HepG2 (cell line): ENCODE measurements around the gene SLC1A2. TPM values are rescaled to one million over a fixed set of nuclear protein-coding genes. Genes with fewer than 3 reads are reported as not detected.

ENCODE experiments used
- AGO2 ChIP-seq: fragments of 200-400 bp; formaldehyde crosslinking; optimal IDR thresholded peaks from 2 replicates; pipeline ENCODE3; 2017; ENCODE audit warnings: mild to moderate bottlenecking, low read depth, low read length, moderate library complexity
- ARID2 ChIP-seq: sonication (generic); formaldehyde crosslinking; IDR thresholded peaks from 2 replicates; pipeline ENCODE4 v1.8.1; 2022; ENCODE audit warnings: mild to moderate bottlenecking, missing genetic modification reagents, borderline replicate concordance
- E2F1 ChIP-seq: sonication (generic); formaldehyde crosslinking; IDR thresholded peaks from 2 replicates; pipeline ENCODE4 v1.5.0; 2020; ENCODE audit warnings: missing genetic modification reagents
- FOXJ3 ChIP-seq: sonication (generic); formaldehyde crosslinking; IDR thresholded peaks from 2 replicates; pipeline ENCODE4 v1.4.0; 2020; ENCODE audit warnings: missing genetic modification reagents, mild to moderate bottlenecking, borderline replicate concordance
- GFI1 ChIP-seq: sonication (generic); formaldehyde crosslinking; IDR thresholded peaks from 2 replicates; pipeline ENCODE4 v1.5.0; 2020; ENCODE audit warnings: missing genetic modification reagents, mild to moderate bottlenecking, borderline replicate concordance
- HNF4A ChIP-seq: sonication (generic); formaldehyde crosslinking; IDR thresholded peaks from 2 replicates; pipeline ENCODE4 v1.4.0; 2020; ENCODE audit warnings: missing genetic modification reagents
- HOXD1 ChIP-seq: sonication (generic); formaldehyde crosslinking; IDR thresholded peaks from 2 replicates; pipeline ENCODE4 v1.5.0; 2020; ENCODE audit warnings: missing genetic modification reagents
- MATR3 ChIP-seq: sonication (generic); formaldehyde crosslinking; IDR thresholded peaks from 2 replicates; pipeline ENCODE4 v1.4.0; 2020; ENCODE audit warnings: missing genetic modification reagents
- MED1 ChIP-seq: sonication (generic); formaldehyde crosslinking; IDR thresholded peaks from 2 replicates; pipeline ENCODE4 v1.4.0; 2020; ENCODE audit warnings: missing genetic modification reagents
- PRDM10 ChIP-seq: sonication (generic); formaldehyde crosslinking; IDR thresholded peaks from 2 replicates; pipeline ENCODE4 v1.4.0; 2020; ENCODE audit warnings: low read depth, missing genetic modification reagents
- RELA ChIP-seq: sonication (generic); formaldehyde crosslinking; IDR thresholded peaks from 2 replicates; pipeline ENCODE4 v1.4.0; 2020; ENCODE audit warnings: missing genetic modification reagents
- SATB2 ChIP-seq: sonication (generic); formaldehyde crosslinking; IDR thresholded peaks from 2 replicates; pipeline ENCODE4 v1.5.0; 2020; ENCODE audit warnings: missing genetic modification reagents
- TRIM24 ChIP-seq: sonication (generic); formaldehyde crosslinking; IDR thresholded peaks from 2 replicates; pipeline ENCODE4 v1.8.0; 2022; ENCODE audit warnings: mild to moderate bottlenecking, missing genetic modification reagents
- USF2 ChIP-seq, 2 experiments: sonication (generic) in 1 of 2; formaldehyde crosslinking in 1 of 2; IDR thresholded peaks; 2 replicates each; pipeline versions ENCODE4 v1.5.1 to v1.6.1; 2011 to 2020; ENCODE audit warnings: borderline replicate concordance in 1 of 2, low read depth in 1 of 2, low read length in 1 of 2, mild to moderate bottlenecking in 1 of 2, missing genetic modification reagents in 1 of 2, moderate library complexity in 1 of 2
- ZBTB10 ChIP-seq: sonication (generic); formaldehyde crosslinking; IDR thresholded peaks from 2 replicates; pipeline ENCODE4 v1.4.0; 2020; ENCODE audit warnings: missing genetic modification reagents, borderline replicate concordance
- ZNF770 ChIP-seq: sonication (generic); formaldehyde crosslinking; IDR thresholded peaks from 2 replicates; pipeline ENCODE4 v1.5.0; 2020; ENCODE audit warnings: mild to moderate bottlenecking, missing genetic modification reagents
- polyA plus RNA-seq, 8 experiments: library from polyadenylated mRNA; depleted of rRNA in 3 of 8; stranded (reverse) in 7 of 8; unstranded in 1 of 8; fragments of >200 nt; fragmentation: Illumina TruSeq in 4 of 8; extraction: Trizol in 4 of 8; gene quantifications; 2 replicates each; pipeline versions ENCODE4 v1.2.1 to v1.2.3, GENCODE V29; 2011 to 2016; ENCODE audit warnings: low read depth in 4 of 8, missing spikeins in 1 of 8, mixed read lengths in 1 of 8; ENCODE audit not compliant: insufficient read depth in 1 of 8
- total RNA-seq, 5 experiments: library from RNA; depleted of rRNA; stranded (reverse); fragments of >200 nt; fragmentation: Illumina TruSeq; extraction: Trizol; gene quantifications; 2 replicates each; pipeline ENCODE4 v1.2.3, GENCODE V29; 2016; ENCODE audit warnings: low read depth in 1 of 5

The SLC1A2 gene
- total and polyA plus RNA-seq, 2 of the 13 experiments (the other 11 are each of a cell fraction or from before 2014, with no cell fraction given): 23.2 to 43.2 TPM

GRCh38 chr11:35347173-35347878, 72.0 kb downstream of the SLC1A2 start (continued):
- TF ChIP-seq ZNF770 (CRISPR knock-in tag) (peak; percentile 82), ZBTB10 (peak; percentile 60; the same call in 1 of the 2 replicates), MED1 (CRISPR knock-in tag) (0 out of 2 replicates have a peak, but pooled peaks have one; percentile 29), HNF4A (CRISPR knock-in tag) (peak; percentile 83), MATR3 (CRISPR knock-in tag) (no peak), PRDM10 (CRISPR knock-in tag) (0 out of 2 replicates have a peak, but pooled peaks have one; percentile 19), HOXD1 (CRISPR knock-in tag) (no peak), ARID2 (CRISPR knock-in tag) (0 out of 2 replicates have a peak, but pooled peaks have one; percentile 41), FOXJ3 (CRISPR knock-in tag) (peak; percentile 30; the same call in 1 of the 2 replicates), SATB2 (CRISPR knock-in tag) (no peak), TRIM24 (CRISPR knock-in tag) (no peak), RELA (CRISPR knock-in tag) (no peak), GFI1 (CRISPR knock-in tag) (peak; percentile 71), E2F1 (CRISPR knock-in tag) (no peak), AGO2 (no peak), USF2 (IDR thresholded peaks at IDR 0.05; ENCODE audit: low read depth, low read length) (no peak), USF2 (CRISPR knock-in tag; IDR thresholded peaks at IDR 0.05; ENCODE audit: borderline replicate concordance) (no peak)
